ENCODE measurements around the gene SEPTIN8. TPM values are rescaled to one million over a fixed set of nuclear protein-coding genes. Genes with fewer than 3 reads are reported as not detected.

SEPTIN8 gene
- total RNA-seq, 1 experiment from 2014 or later = 21.4 TPM

GRCh38 chr5:132791026-132791425 is 14.0 kb upstream of the SEPTIN8 start:
- DNase-seq (ENCODE audit: low read depth, low spot score) = no peak
- in situ Hi-C loops (cut with HindIII; ENCODE audit: low pct_unique_long_range_greater_than_20kb, low sequenced_read_pairs) = no loop called here

DNA sequence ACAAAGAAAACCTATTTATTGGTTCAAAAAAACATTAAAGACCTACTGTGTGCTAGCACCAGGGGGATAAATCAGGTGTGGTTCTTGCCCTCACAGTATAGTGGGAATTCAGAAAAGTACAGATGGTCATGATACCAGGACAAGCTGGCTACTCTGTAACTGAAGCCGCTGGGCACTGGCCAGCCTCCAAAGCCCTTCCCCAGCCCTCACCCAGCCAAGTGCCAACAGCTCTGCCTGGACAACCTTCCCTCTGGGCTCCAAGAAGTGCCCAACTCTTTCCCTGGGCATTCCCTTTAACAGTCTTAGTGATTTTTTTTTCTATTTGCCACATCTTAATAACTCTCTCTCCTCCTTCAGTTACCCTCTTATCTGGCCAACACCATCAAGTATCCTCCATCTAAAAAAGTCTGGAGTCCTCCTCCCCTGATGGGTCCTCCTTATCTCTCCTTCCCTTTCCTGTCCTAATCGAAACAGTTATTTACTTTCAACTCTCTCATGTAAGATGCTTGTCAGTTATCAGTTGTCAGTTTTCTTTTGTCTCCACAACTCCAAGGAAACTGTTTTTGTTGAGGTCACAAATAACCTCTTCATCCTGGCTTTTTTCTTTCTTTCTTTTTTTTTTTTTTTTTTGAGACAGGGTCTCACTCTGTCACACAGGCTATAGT is 13.3 kb upstream of the SEPTIN8 start:
- in situ Hi-C loops (cut with HindIII; ENCODE audit: low pct_unique_long_range_greater_than_20kb, low sequenced_read_pairs) = no loop called here
- DNase-seq (ENCODE audit: low read depth, low spot score) = no peak

DNA sequence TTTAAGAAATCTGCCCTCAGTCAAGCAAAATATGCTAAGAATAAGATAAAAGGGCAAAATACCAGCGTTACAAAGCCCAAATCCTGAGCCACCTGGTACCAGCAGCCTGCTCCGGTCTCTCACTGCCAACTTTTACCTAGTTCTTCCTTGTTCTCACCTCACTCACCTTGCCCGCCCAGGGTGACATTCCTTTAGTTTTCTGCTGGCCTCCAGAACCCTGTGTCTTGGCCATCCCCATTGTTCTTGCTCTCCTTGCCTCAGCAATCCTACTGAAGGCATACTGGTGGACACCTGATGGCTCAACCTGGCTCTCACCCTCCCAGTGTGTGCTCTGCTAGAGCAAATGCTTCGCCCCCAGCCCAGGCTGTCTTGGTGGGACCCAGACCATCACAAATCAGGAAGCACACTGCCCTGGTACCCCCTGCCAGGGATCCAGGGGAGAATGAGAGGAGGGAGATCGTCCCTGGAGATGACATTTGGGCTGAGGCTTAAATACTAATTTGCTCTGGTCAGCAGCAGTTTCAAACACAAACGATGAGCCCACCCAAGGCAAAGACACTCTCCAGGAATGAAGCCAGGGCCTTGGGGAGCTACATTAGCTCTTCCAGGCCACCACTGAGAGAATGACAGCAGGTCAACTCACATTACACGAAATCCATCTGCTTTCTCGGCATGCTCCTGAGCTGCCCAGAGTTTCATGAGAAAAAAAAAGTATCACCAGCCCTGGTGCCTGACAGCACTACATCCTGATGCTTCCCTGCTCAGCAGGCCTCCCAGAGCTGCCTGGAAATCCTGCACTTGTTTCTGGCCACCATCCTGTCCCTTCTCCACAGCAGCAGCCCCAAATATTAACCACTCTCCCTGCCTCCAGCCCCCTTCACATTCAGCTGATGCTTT is 12.2 kb upstream of the SEPTIN8 start:
- in situ Hi-C loops (cut with HindIII; ENCODE audit: low pct_unique_long_range_greater_than_20kb, low sequenced_read_pairs) = no loop called here
- no peak for DNase-seq (ENCODE audit: low read depth, low spot score)

- no peak for DNase-seq (ENCODE audit: low read depth, low spot score)
- in situ Hi-C loops (cut with HindIII; ENCODE audit: low pct_unique_long_range_greater_than_20kb, low sequenced_read_pairs) = no loop called here
Measured at GRCh38 chr5:132788508-132788907, 11.5 kb upstream of the SEPTIN8 start.

GRCh38 chr5:132787076-132787475 is 10.0 kb upstream of the SEPTIN8 start:
- in situ Hi-C loops (cut with HindIII; ENCODE audit: low pct_unique_long_range_greater_than_20kb, low sequenced_read_pairs) = no loop called here
- no peak for DNase-seq (ENCODE audit: low read depth, low spot score)

DNA sequence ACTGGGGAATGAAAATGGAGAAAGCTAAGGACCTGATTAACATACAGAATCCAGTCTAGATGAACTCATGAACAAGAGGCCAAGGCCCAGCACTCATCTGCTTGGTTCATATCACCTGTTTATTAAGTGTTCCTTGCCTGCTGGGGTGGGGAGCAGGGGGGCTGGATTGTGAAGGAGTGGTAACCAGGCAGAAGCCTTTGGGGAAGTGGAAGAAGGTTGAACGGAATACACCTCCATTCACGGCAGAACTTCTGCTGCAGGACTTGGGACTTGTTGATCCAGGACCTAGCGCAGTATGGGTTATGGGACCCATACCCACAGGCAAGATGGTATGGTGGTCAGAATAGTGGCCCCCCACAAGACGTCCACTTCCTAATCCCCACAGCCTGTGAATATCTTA is 8.8 kb upstream of the SEPTIN8 start:
- DNase-seq (ENCODE audit: low read depth, low spot score) = no peak
- in situ Hi-C loops (cut with HindIII; ENCODE audit: low pct_unique_long_range_greater_than_20kb, low sequenced_read_pairs) = no loop called here

DNA sequence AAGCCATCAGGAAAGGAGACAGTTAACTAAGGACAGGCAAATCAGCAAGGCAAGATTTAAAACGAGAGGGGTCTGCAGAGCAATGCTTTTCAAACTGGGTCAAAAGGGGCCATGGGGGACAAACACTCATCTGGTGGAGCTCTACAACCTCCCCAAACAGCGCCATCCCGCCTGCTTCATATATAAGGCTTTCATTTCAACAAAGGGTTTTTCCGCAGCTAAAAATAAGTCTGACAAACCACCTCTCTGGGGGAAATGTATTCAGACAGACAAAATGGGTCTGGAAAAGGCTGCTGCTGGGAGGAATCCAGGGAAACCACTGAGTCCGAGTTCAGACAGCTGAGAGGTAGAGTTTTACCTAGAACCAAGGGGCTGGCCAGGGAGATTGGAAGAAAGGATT is 8.3 kb upstream of the SEPTIN8 start:
- in situ Hi-C loops (cut with HindIII; ENCODE audit: low pct_unique_long_range_greater_than_20kb, low sequenced_read_pairs) = no loop called here
- DNase-seq (ENCODE audit: low read depth, low spot score) = no peak

DNA sequence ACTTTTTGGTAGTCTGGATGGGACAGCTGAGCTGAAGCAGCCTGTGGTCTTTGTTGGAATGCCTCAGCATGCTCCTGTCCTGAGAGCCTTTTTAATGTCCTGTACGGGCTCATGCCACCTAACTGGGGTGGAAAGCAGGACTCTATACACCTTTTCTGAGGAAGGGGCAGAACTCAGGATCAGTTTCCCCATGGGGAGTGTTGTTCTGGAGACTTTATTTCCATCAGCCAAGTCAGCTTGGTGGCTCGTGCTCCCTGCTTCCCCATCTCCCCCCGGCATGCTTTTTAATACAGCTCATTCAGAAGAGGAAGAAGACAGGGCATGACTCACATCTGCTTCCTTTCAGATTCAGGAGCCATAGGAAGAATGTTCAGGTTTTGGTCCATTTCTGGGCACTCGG is 5.1 kb upstream of the SEPTIN8 start:
- no peak for DNase-seq (ENCODE audit: low read depth, low spot score)
- in situ Hi-C loops (cut with HindIII; ENCODE audit: low pct_unique_long_range_greater_than_20kb, low sequenced_read_pairs) = no loop called here

DNA sequence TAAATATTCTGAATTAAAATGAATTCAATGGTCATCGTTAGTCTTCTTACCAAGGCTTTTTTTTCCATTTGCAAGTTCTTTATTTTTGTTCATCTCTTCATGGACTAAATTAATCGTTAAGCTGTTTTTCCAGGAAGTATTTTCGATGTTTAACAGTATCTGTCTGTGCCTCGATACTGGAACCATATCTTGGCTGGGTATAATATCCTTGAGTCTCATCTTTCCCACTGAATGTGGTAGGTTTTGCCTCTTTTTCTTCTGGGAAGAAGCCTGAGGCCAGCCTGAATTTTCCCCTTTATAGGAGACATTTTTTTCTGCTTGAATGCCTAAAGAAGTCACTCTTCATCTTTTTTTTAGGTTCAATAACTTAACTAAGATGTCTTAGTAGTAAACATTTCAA is 4.0 kb upstream of the SEPTIN8 start:
- in situ Hi-C loops (cut with HindIII; ENCODE audit: low pct_unique_long_range_greater_than_20kb, low sequenced_read_pairs) = no loop called here
- DNase-seq (ENCODE audit: low read depth, low spot score) = no peak

GRCh38 chr5:132780577-132780976 is 3.5 kb upstream of the SEPTIN8 start:
- DNase-seq (ENCODE audit: low read depth, low spot score) = no peak
- in situ Hi-C loops (cut with HindIII; ENCODE audit: low pct_unique_long_range_greater_than_20kb, low sequenced_read_pairs) = no loop called here

DNA sequence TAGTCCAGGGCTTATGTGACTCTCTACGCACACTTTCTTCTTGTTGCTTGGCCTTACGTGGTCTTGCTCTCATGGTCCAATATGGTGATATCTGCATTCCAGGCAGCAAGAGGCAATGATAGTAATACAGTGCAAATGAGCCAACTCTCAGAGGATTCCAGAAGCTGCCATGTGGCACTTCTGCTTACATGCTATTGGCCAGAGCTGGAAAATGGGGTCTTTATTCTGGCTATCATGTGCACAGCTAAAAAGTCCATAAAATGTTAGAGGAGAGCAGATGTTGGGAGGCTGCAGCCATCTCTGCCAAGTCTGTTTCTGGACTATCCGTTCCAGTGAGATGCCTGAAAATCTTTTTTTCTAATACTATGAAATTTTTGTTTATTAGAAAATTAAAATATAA is 2.9 kb upstream of the SEPTIN8 start:
- in situ Hi-C loops (cut with HindIII; ENCODE audit: low pct_unique_long_range_greater_than_20kb, low sequenced_read_pairs) = no loop called here
- peak; percentile 56 for DNase-seq (ENCODE audit: low read depth, low spot score)

GRCh38 chr5:132778856-132779255 is 1.8 kb upstream of the SEPTIN8 start:
- in situ Hi-C loops (cut with HindIII; ENCODE audit: low pct_unique_long_range_greater_than_20kb, low sequenced_read_pairs) = no loop called here
- DNase-seq (ENCODE audit: low read depth, low spot score) = no peak

GRCh38 chr5:132778129-132778528 is 1.1 kb upstream of the SEPTIN8 start:
- DNase-seq (ENCODE audit: low read depth, low spot score) = no peak
- in situ Hi-C loops (cut with HindIII; ENCODE audit: low pct_unique_long_range_greater_than_20kb, low sequenced_read_pairs) = no loop called here

DNA sequence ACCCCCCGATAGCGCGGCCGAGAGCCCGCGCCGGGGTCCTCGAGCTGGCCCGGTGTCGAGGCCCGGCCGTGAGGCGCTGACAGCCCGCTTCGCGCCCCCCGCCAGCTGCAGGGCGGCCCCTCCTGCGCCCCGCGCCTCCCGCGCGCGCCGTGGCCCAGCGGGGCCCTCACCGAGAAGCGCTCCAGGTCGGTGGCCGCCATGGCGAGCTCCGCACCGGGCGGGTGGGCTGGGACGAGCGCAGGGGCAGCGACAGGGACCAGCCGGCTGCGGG is 166 bp downstream of the SEPTIN8 start:
- in situ Hi-C loops (cut with HindIII; ENCODE audit: low pct_unique_long_range_greater_than_20kb, low sequenced_read_pairs) = no loop called here
- DNase-seq (ENCODE audit: low read depth, low spot score) = no peak

DNA sequence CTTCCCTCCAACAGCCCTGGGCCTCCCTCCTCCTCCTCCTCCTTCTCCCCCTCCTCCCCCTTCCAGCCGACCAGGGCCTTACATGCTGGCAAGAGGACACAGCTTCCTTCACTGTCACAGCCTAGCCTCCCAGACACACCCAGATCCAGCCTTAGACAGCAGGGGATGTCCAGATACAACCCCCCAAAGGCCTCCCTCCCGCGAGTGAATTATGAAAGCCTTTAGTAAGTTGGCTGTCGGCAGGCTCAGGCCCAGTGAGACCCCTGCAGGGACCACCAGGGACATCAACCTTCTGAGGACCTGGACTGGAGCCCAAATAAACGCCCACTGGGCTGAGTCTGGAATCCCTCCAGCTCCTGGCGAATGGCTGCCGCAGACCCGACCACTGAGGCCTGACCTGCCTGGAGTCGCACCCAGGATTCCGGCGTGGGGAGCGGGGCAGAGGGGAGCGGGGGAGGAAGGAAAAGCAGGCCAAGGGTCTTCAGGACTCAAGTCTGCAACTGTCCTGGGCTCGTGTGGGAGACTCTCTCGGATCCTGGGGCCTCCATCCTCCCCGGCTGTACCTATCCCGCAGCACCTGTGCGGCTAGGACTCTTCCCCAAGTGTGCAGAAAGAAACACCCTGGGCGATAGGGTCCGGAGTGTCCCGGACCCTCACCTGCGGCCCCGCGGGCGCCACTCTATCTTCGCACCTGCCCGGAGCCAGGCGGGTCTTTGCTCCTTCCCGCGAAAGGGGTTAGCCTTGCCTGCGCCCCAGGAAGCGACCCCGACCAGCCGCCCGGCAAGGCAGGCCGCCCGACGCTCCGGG is 705 bp downstream of the SEPTIN8 start:
- DNase-seq (ENCODE audit: low read depth, low spot score) = peak; percentile 25

GRCh38 chr5:132775476-132775961 is 1.5 kb downstream of the SEPTIN8 start:
- DNase-seq (ENCODE audit: low read depth, low spot score) = no peak
- in situ Hi-C loops (cut with HindIII; ENCODE audit: low pct_unique_long_range_greater_than_20kb, low sequenced_read_pairs) = no loop called here

More for the DNA sequence above, 705 bp downstream of the SEPTIN8 start:
- in situ Hi-C loops (cut with HindIII; ENCODE audit: low pct_unique_long_range_greater_than_20kb, low sequenced_read_pairs) = no loop called here

DNA sequence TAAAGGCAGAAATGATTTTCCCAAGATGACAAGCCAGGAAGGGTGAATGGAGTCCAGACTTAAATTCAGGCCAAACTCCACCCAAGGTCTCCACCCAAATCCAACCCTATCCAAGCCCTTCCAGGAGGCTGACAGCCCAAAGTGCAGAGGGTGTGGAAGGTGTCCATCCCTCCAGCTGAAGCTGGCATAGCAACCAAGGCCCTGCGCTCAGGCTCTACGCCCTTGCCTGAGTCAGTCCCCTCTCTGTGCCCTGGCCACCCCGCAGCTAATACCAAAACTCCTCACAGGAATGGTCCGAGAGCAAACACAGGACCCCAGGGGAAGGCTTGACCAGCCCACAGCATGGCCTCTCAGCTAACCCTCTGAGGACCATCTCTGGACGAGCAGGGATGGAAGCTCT is 2.1 kb downstream of the SEPTIN8 start:
- no peak for DNase-seq (ENCODE audit: low read depth, low spot score)
- in situ Hi-C loops (cut with HindIII; ENCODE audit: low pct_unique_long_range_greater_than_20kb, low sequenced_read_pairs) = no loop called here

- DNase-seq (ENCODE audit: low read depth, low spot score) = no peak
- in situ Hi-C loops (cut with HindIII; ENCODE audit: low pct_unique_long_range_greater_than_20kb, low sequenced_read_pairs) = no loop called here
Measured at GRCh38 chr5:132774406-132774805, 2.6 kb downstream of the SEPTIN8 start.
